DOHH2 (cell line): ENCODE results near the gene MAST2.

Experiments used
- CTCF ChIP-seq: fragments of 200-600 bp; sonication (generic); IDR thresholded peaks from one replicate; pipeline ENCODE4 v1.5.1; 2014; ENCODE audit warnings: antibody characterized with exemption, mild to moderate bottlenecking, low read depth, low read length; ENCODE audit not compliant: poor library complexity, severe bottlenecking
- EZH2phosphoT487 ChIP-seq: fragments of 200-600 bp; sonication (generic); IDR thresholded peaks from 2 replicates; pipeline ENCODE4 v1.6.1; 2017; ENCODE audit warnings: borderline replicate concordance, mild to moderate bottlenecking, antibody characterized with exemption, low read length, moderate library complexity, mixed read lengths

- TF ChIP-seq CTCF (no peak), EZH2phosphoT487 (no peak)
These were observed 224.6 kb downstream of the MAST2 start for GRCh38 chr1:46027788-46028573.
